Natural killer cell (primary cell): ENCODE results near the gene ZNF446. TPM values are rescaled to one million over a fixed set of nuclear protein-coding genes. Genes with fewer than 3 reads are reported as not detected.

ENCODE experiments used
- ATAC-seq, 3 donors: fragments of 150-1000 bp in 2 of 3; fragments of 200-7000 bp in 1 of 3; cut with Tn5 transposase; 1 replicate in 1 of 3; 2 replicates in 2 of 3; pipeline ENCODE4 v1.10.0; 2021; ENCODE audit warnings: mild to moderate bottlenecking in 2 of 3, moderate library complexity in 2 of 3
- DNase-seq, 2 donors: peaks; one replicate each; pipeline versions ENCODE4 v3.0.0 to v3.0.0-alpha.2; 2013 to 2021; ENCODE audit warnings: mixed read lengths in 1 of 2
- H3K27ac ChIP-seq: one replicate; pipeline ENCODE4 v1.5.1; 2013; ENCODE audit warnings: mild to moderate bottlenecking, low read length
- H3K27me3 ChIP-seq: one replicate; pipeline ENCODE4 v1.6.1; 2013; ENCODE audit warnings: low read length; ENCODE audit not compliant: control insufficient read depth, insufficient read depth
- H3K36me3 ChIP-seq: one replicate; pipeline ENCODE4 v1.6.1; 2013; ENCODE audit warnings: low read length; ENCODE audit not compliant: control insufficient read depth, insufficient read depth
- H3K4me1 ChIP-seq: one replicate; pipeline ENCODE4 v1.6.1; 2013; ENCODE audit warnings: low read length; ENCODE audit not compliant: control insufficient read depth, insufficient read depth
- H3K4me3 ChIP-seq: one replicate; pipeline ENCODE4 v1.5.1; 2013; ENCODE audit warnings: low read length
- H3K9me3 ChIP-seq: one replicate; pipeline ENCODE4 v1.6.1; 2013; ENCODE audit warnings: low read length; ENCODE audit not compliant: control insufficient read depth, insufficient read depth
- H3K27ac Mint-ChIP-seq, 2 donors: one replicate each; pipeline ENCODE4 v1.8.0; 2022; ENCODE audit warnings: mild to moderate bottlenecking in 2 of 2, mixed read lengths in 2 of 2, moderate library complexity in 1 of 2
- H3K27me3 Mint-ChIP-seq, 2 donors: one replicate each; pipeline ENCODE4 v1.8.0; 2022; ENCODE audit warnings: low read depth in 2 of 2, mixed read lengths in 2 of 2
- H3K36me3 Mint-ChIP-seq: one replicate; pipeline ENCODE4 v1.8.0; 2022; ENCODE audit warnings: mixed read lengths
- H3K4me1 Mint-ChIP-seq, 2 donors: one replicate each; pipeline ENCODE4 v1.8.0; 2022; ENCODE audit warnings: mixed read lengths in 2 of 2
- H3K4me3 Mint-ChIP-seq: one replicate; pipeline ENCODE4 v1.8.0; 2022; ENCODE audit warnings: mild to moderate bottlenecking, moderate library complexity, mixed read lengths
- H3K9me3 Mint-ChIP-seq, 2 donors: one replicate each; pipeline ENCODE4 v1.8.0; 2022; ENCODE audit warnings: mixed read lengths in 2 of 2
- WGBS: methylation state at CpG from one replicate; pipeline ENCODE4 v1.1.7; 2013; ENCODE audit warnings: missing lambda C conversion rate; ENCODE audit not compliant: insufficient coverage; 5-methylcytosine and 5-hydroxymethylcytosine counted together
- intact Hi-C: fragments of 100-400 bp; cut with micrococcal nuclease; formaldehyde crosslinking; loops from one replicate; pipeline ENCODE4 v1.14.2; 2022
- total RNA-seq, 4 donors: library from RNA; stranded (reverse); fragments of 120-200 nt in 1 of 4; gene quantifications; one replicate each; pipeline versions ENCODE4 v1.2.3 to v1.2.4, GENCODE V29; 2013 to 2022
- TF ChIP-seq, protein P1 (sequence below): fragments of 200-600 bp; IDR thresholded peaks from one replicate; pipeline ENCODE4 v1.8.0; 2022; ENCODE audit warnings: antibody characterized with exemption

Gene ZNF446
- 10 to 100 TPM; 11.9 to 14.5 (median 13.5) TPM for total RNA-seq
- total RNA-seq (2013) = 9.8 TPM

DNA sequence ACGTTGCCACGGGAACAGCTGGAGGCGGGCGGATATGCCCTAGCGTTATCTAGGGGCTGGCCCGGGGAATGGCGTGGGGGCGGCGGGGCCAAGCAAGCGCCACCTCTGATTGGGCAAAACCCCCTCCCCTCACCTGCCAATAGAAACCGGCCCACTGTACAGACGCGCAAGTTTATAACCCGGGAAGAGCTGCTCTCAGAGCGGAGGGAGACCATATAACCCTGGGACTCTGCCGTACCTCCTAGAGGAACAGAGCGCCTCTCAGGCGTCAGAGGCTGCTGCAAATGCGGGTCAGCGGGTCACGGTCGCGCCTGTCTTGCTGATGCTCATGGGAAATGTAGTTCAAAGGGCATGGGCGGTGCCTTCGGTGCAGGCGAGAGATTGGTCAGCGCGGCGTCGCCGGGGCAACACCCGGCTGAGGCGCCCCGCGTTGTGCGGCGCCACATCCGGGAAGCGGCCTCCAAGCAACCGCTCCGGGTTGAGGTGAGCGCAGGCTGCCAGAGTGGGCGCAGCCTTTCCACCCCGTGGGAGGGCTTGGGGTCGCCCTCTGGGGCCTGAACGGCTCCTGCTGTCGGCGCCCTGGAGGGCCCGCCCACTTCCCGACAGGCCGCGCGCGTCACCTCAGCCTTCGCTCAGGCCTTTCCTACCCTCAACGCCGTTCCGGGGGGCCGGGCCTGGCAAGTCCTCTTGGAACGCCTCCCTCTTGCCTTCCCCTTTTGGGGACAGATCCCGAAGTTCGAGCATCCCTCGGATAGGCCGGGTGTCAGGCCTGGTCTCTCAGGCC lies at the start of gene ZNF446:
TSS of gene ZNF446 (plus strand) at position 639 of the 784 bp plus-strand sequence. CDS start 867 bp downstream, outside the sequence.
- H3K27me3 ChIP-seq = no peaks in the 10 kb centered on the region
- peak within 1 kb of the TSS; percentile 90 for H3K27ac ChIP-seq
- peak within 1 kb of the TSS; percentile 59 for H3K4me3 ChIP-seq
- TF ChIP-seq, protein P1, sequence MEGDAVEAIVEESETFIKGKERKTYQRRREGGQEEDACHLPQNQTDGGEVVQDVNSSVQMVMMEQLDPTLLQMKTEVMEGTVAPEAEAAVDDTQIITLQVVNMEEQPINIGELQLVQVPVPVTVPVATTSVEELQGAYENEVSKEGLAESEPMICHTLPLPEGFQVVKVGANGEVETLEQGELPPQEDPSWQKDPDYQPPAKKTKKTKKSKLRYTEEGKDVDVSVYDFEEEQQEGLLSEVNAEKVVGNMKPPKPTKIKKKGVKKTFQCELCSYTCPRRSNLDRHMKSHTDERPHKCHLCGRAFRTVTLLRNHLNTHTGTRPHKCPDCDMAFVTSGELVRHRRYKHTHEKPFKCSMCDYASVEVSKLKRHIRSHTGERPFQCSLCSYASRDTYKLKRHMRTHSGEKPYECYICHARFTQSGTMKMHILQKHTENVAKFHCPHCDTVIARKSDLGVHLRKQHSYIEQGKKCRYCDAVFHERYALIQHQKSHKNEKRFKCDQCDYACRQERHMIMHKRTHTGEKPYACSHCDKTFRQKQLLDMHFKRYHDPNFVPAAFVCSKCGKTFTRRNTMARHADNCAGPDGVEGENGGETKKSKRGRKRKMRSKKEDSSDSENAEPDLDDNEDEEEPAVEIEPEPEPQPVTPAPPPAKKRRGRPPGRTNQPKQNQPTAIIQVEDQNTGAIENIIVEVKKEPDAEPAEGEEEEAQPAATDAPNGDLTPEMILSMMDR = no peak
- under 1% methylated on average over 64 of the region's 64 CpGs for WGBS
- H3K27ac Mint-ChIP-seq = peak within 1 kb of the TSS; percentile 94 to 99
- H3K4me1 Mint-ChIP-seq = peaks cover 8 to 18% of the 10 kb centered on the region in 2 donors
- peaks cover 21% of the 10 kb centered on the region for H3K4me1 ChIP-seq
- no peaks in the 10 kb centered on the region for H3K36me3 Mint-ChIP-seq
- no peaks in the 10 kb centered on the region for H3K27me3 Mint-ChIP-seq
- ATAC-seq (peak; percentile 84 to 93 (median 88)), DNase-seq (peak; percentile 93 to 99)
- peaks cover 17% of the 10 kb centered on the region for H3K36me3 ChIP-seq
- intact Hi-C loops = loop anchor here (1.0 to 2.0 kb wide), 5 partner anchors 9 to 97 kb away; partner anchors contain the start of genes MZF1, ZNF132 and ZNF324
- no peaks in the 10 kb centered on the region for H3K9me3 Mint-ChIP-seq
- peak within 1 kb of the TSS; percentile 93 for H3K4me3 Mint-ChIP-seq
- no peaks in the 10 kb centered on the region for H3K9me3 ChIP-seq

DNA sequence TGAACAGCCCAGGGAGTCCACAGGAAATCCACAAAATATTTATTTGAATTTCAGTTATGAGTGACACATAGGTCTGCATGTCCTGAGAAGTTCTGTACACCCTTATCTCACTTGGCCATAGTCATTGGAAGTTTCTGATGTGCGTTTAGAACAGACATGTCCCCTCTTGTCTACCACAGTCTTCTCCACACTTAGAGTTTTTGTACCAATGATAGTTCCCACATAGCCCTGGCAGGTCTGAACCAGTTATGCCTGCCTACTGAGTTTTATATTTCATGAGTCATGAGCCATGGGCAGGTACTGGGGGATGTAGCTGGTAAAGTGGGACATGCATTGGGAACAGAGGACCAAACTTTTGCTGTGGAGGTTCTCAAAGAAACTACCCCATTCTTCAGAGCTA lies 47.5 kb upstream of the ZNF446 start:
- H3K4me3 Mint-ChIP-seq = no peak overlapping the region
- H3K36me3 ChIP-seq = peaks cover under 1% of the 10 kb centered on the region
- DNase-seq (no peak), ATAC-seq (no peak)
- peaks cover 63% of the 10 kb centered on the region for H3K9me3 ChIP-seq
- no peak overlapping the region for H3K27ac ChIP-seq
- intact Hi-C loops = no loop called here
- TF ChIP-seq, protein P1 = no peak
- 100% methylated on average over 1 of the region's 1 CpG for WGBS
- no peaks in the 10 kb centered on the region for H3K27me3 ChIP-seq
- peaks cover 26% of the 10 kb centered on the region for H3K36me3 Mint-ChIP-seq
- H3K4me3 ChIP-seq = no peak overlapping the region
- H3K4me1 Mint-ChIP-seq = no peaks in the 10 kb centered on the region
- no peaks in the 10 kb centered on the region for H3K4me1 ChIP-seq
- H3K27ac Mint-ChIP-seq = no peak overlapping the region
- peaks cover 3 to 9% of the 10 kb centered on the region in 2 donors for H3K9me3 Mint-ChIP-seq
- H3K27me3 Mint-ChIP-seq = no peaks in the 10 kb centered on the region

DNA sequence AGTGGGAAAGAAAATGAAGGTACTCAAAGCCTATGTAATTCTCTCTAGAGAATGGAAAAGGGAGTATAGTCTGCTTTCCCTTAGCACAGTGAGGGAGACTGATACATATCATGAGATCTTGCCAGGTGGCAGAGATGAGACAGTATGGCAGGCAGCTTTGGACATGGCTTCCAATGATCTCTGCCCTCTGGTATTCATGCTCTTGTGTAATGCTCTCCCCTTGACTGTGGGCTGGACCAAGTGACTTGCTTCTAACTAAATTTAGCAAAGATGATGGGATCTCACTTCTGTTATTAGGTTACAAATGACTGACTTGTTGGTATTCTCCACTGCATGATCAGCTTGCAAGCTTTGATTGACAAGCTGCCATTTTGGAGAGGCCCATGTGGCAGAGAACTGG lies 46.4 kb upstream of the ZNF446 start:
- no peaks in the 10 kb centered on the region for H3K4me1 Mint-ChIP-seq
- Histone ChIP-seq H3K36me3 (peaks cover 12% of the 10 kb centered on the region), H3K27me3 (no peaks in the 10 kb centered on the region), H3K4me3 (no peak overlapping the region), H3K27ac (no peak overlapping the region), H3K4me1 (no peaks in the 10 kb centered on the region), H3K9me3 (peaks cover 74% of the 10 kb centered on the region)
- TF ChIP-seq, protein P1 = no peak
- no peaks in the 10 kb centered on the region for H3K27me3 Mint-ChIP-seq
- peaks cover 3 to 9% of the 10 kb centered on the region in 2 donors for H3K9me3 Mint-ChIP-seq
- no peak for ATAC-seq
- no peak for DNase-seq
- no peak overlapping the region for H3K27ac Mint-ChIP-seq
- no peak overlapping the region for H3K4me3 Mint-ChIP-seq
- H3K36me3 Mint-ChIP-seq = peaks cover 26% of the 10 kb centered on the region
- intact Hi-C loops = no loop called here
